ENCODE data around the gene WDR73.

DNA sequence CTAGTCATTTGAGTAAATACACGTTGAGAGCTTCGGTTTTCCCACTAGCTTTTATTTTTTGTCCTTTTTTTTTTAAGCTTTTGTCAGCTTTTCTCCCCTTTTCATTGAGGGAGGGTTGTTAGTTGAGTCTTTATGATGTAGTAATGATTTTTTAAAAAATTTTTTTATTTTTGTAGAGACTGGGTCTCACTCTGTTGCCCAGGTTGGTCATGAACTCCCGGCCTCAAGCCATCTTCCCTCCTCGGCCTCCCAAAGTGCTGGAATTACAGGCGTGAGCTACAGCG, 52.6 kb downstream of the WDR73 start:
- TF ChIP-seq CTCF (conservative IDR thresholded peaks at IDR 0.05 in 1 of 2, IDR thresholded peaks at IDR 0.05 in 1 of 2; ENCODE audit: low read depth in 1 of 2, low read length in 2 of 2) (no peak), EZH2 (IDR thresholded peaks at IDR 0.05; ENCODE audit: low read length, missing control alignments) (no peak)
